HG02938 (cell line): Measurements from ENCODE around the gene ZNF234.
A peak's percentile ranks its signal among the peaks of the same experiment; 100 is the strongest.
"Not testable (repeated sequence)": the region's sequence is repeated elsewhere in the genome, so short reads cannot be mapped to it uniquely, and the experiment has no call there.

ENCODE experiments used
- ATAC-seq: cut with Tn5 transposase; IDR thresholded peaks from one replicate; pipeline ENCODE4 v1.9.1; 2021; ENCODE audit warnings: mild to moderate bottlenecking, moderate library complexity; ENCODE audit not compliant: unreplicated experiment

The ZNF234 gene

DNA sequence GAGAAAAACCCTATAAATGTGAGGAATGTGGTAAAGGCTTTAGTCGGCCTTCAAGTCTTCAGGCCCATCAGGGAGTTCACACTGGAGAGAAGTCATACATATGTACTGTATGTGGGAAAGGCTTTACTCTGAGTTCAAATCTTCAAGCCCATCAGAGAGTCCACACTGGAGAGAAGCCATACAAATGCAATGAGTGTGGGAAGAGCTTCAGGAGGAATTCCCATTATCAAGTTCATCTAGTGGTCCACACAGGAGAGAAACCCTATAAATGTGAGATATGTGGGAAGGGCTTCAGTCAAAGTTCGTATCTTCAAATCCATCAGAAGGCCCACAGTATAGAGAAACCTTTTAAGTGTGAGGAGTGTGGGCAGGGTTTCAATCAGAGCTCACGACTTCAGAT, 35.2 kb downstream of the ZNF234 start:
- no peak for ATAC-seq

- no peak for ATAC-seq
Observed at GRCh38 chr19:44180968-44181367, 39.6 kb downstream of the ZNF234 start.

GRCh38 chr19:44182145-44182544, 40.8 kb downstream of the ZNF234 start:
- no peak for ATAC-seq

DNA sequence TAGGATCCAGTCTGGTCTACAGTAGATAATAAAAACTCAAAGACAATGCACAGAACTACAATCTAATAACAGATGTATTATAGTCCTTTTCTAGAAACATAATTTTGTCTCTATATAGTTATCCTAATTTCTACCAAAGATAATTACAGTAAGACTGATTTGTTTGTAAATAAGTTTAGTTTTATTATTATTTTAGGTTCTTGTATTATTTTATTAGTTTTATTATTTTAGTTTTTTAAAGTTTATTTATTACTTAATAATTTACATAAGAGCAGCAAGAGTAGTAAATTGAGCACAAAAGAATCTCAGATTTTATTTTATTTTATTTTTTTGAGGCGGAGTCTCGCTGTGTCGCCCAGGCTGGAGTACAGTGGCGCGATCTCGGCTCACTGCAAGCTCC, 48.7 kb downstream of the ZNF234 start:
- ATAC-seq: no peak

- ATAC-seq: no peak
Observed at GRCh38 chr19:44192127-44192526, 50.8 kb downstream of the ZNF234 start.

GRCh38 chr19:44196772-44197171, 55.4 kb downstream of the ZNF234 start:
- ATAC-seq: no peak

DNA sequence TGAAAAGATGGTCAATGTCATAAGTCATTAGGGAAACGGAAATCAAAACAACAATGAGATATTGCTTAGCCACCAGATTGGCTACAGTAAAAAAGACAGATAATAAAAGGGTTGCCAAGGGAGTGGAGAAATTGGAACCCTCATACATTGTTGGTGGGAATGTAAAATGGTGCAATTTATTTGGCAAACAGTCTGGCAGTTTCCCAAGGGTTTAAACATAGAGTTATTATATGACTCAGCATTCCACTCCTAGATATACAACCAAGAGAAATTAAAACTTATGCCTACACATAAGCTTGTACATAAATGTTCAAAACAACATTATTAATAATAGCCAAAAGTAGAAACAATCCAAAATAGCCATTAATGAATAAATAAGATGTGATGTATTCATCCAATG, 61.1 kb downstream of the ZNF234 start:
- no peak for ATAC-seq

- ATAC-seq: no peak
Observed at GRCh38 chr19:44202974-44203373, 61.6 kb downstream of the ZNF234 start.

DNA sequence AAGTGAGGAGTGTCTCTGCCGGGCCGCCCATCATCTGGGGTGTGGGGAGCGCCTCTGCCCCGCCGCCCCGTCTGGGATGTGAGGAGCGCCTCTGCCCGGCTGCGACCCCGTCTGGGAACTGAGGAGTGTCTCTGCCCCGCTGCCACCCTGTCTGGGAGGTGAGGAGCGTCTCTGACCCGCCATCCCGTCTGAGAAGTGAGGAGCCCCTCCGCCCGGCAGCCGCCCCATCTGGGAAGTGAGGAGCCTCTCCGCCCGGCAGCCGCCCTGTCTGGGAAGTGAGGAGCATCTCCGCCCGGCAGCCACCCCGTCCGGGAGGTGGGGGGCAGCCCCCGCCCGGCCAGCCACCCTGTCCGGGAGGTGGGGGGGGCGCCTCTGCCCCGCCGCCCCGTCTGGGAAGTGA, 62.5 kb downstream of the ZNF234 start:
- not testable (repeated sequence) for ATAC-seq

DNA sequence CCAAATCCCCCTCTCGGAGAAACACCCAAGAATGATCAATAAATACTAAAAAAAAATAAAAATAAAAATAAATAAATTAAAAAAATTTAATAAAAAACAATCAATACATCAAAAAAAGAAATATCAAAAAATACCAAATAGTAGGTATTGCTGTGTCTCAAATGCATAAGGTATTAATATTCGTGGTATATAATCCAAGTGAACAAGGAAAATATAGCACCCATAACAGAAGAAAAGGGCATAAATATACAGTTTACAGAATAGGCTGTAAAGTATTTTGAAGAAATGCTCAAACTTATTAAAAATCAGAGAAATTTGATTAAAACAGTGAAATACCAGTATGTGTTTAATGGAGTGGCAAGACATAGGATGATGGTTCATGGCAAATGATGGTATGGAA, 63.4 kb downstream of the ZNF234 start:
- ATAC-seq: no peak

GRCh38 chr19:44207126-44207803, 65.9 kb downstream of the ZNF234 start:
- ATAC-seq: peak; percentile 88
